Tibial nerve (tissue), 4 donors: ENCODE measurements around the gene MRPL54. TPM values are rescaled to one million over a fixed set of nuclear protein-coding genes. Genes with fewer than 3 reads are reported as not detected.

ENCODE experiments used
- DNase-seq, 2 donors: peaks; one replicate each; pipeline ENCODE4 v3.0.0-alpha.2; 2019; ENCODE audit warnings: low spot score in 2 of 2
- H3K27ac ChIP-seq, 4 donors: fragments of 200-600 bp; sonication (generic) in 3 of 4; one replicate each; pipeline ENCODE4 v1.5.1; 2017 to 2019; ENCODE audit warnings: mild to moderate bottlenecking in 1 of 4
- H3K27me3 ChIP-seq, 2 donors: fragments of 200-600 bp; sonication (generic) in 1 of 2; one replicate each; pipeline versions ENCODE4 v1.5.1 to v1.6.0; 2017 to 2019
- H3K36me3 ChIP-seq, 3 donors: fragments of 200-600 bp; sonication (generic); one replicate each; pipeline ENCODE4 v1.5.1; 2018 to 2019
- H3K4me1 ChIP-seq, 4 donors: fragments of 200-600 bp; sonication (generic) in 3 of 4; one replicate each; pipeline ENCODE4 v1.5.1; 2017 to 2019
- H3K4me3 ChIP-seq, 4 donors: fragments of 200-600 bp; sonication (generic) in 3 of 4; one replicate each; pipeline ENCODE4 v1.5.1; 2017 to 2019; ENCODE audit warnings: mild to moderate bottlenecking in 1 of 4, moderate library complexity in 1 of 4
- H3K9me3 ChIP-seq, 4 donors: fragments of 200-600 bp; sonication (generic) in 3 of 4; one replicate each; pipeline ENCODE4 v1.5.1; 2017 to 2019
- CTCF ChIP-seq, 5 experiments: fragments of 200-600 bp in 3 of 5; fragments of 450-650 bp in 2 of 5; sonication (generic) in 3 of 5; IDR thresholded peaks; one replicate each; pipeline ENCODE4 v1.5.1; 2016 to 2019; ENCODE audit warnings: antibody characterized with exemption in 5 of 5, mild to moderate bottlenecking in 3 of 5, moderate library complexity in 2 of 5
- EP300 ChIP-seq, 2 donors: sonication (generic); formaldehyde crosslinking; IDR thresholded peaks; one replicate each; pipeline ENCODE4 v1.6.1; 2017; ENCODE audit warnings: antibody characterized with exemption in 2 of 2, mild to moderate bottlenecking in 1 of 2
- POLR2A ChIP-seq, 2 donors: fragments of 450-650 bp; IDR thresholded peaks; one replicate each; pipeline ENCODE4 v1.6.1; 2017; ENCODE audit warnings: antibody characterized with exemption in 2 of 2, mild to moderate bottlenecking in 2 of 2, moderate library complexity in 2 of 2
- WGBS, 2 donors: methylation state at CpG; one replicate each; pipeline ENCODE4 v1.1.5; 2018; 5-methylcytosine and 5-hydroxymethylcytosine counted together
- total RNA-seq, 4 donors: library from RNA; depleted of rRNA; stranded (reverse); fragments of >200 nt; gene quantifications; one replicate each; pipeline ENCODE4 v1.1.0, GENCODE V29; 2016

MRPL54 gene
- total RNA-seq, 4 donors from 2014 or later: 44.1 to 111 (median 59.2) TPM

- DNase-seq: no peak
- Histone ChIP-seq H3K27ac (no peak within 1 kb of the TSS), H3K9me3 (peaks cover 3 to 30% (median 10%) of the 10 kb centered on the region in 4 donors), H3K36me3 (no peaks in the 10 kb centered on the region), H3K27me3 (peaks cover 0 to 37% of the 10 kb centered on the region in 2 donors), H3K4me1 (peaks cover 0 to 14% (median 0%) of the 10 kb centered on the region in 4 donors), H3K4me3 (peak within 1 kb of the TSS in 2 of 4 donors; percentile 31 to 35)
- 9 to 17% methylated on average over 11 to 50 of the region's 101 CpGs for WGBS, 2 donors
- TF ChIP-seq CTCF (IDR thresholded peaks at IDR 0.05) (no peak), EP300 (IDR thresholded peaks at IDR 0.05) (no peak), POLR2A (IDR thresholded peaks at IDR 0.05) (no peak)
Observed at GRCh38 chr19:3785938-3786824, 23.7 kb downstream of the MRPL54 start, which contains the start of gene MATK. TSS of gene MATK (minus strand) at chr19:3786381. CDS start at chr19:3785135, 1,246 bp downstream.

- H3K9me3 ChIP-seq: peaks cover 0 to 18% (median 0%) of the 10 kb centered on the region in 4 donors
- no peaks in the 10 kb centered on the region for H3K36me3 ChIP-seq
- TF ChIP-seq EP300 (IDR thresholded peaks at IDR 0.05) (no peak), POLR2A (IDR thresholded peaks at IDR 0.05) (no peak), CTCF (IDR thresholded peaks at IDR 0.05) (no peak)
- no peak for DNase-seq
- H3K27ac ChIP-seq: no peak overlapping the region
- H3K27me3 ChIP-seq: peaks cover 0 to 19% of the 10 kb centered on the region in 2 donors
- 49 to 54% methylated on average over 16 of the region's 16 CpGs for WGBS, 2 donors
- H3K4me3 ChIP-seq: no peak overlapping the region
- peaks cover 0 to 14% (median 0%) of the 10 kb centered on the region in 4 donors for H3K4me1 ChIP-seq
Observed at GRCh38 chr19:3788996-3789778, 26.7 kb downstream of the MRPL54 start.

DNA sequence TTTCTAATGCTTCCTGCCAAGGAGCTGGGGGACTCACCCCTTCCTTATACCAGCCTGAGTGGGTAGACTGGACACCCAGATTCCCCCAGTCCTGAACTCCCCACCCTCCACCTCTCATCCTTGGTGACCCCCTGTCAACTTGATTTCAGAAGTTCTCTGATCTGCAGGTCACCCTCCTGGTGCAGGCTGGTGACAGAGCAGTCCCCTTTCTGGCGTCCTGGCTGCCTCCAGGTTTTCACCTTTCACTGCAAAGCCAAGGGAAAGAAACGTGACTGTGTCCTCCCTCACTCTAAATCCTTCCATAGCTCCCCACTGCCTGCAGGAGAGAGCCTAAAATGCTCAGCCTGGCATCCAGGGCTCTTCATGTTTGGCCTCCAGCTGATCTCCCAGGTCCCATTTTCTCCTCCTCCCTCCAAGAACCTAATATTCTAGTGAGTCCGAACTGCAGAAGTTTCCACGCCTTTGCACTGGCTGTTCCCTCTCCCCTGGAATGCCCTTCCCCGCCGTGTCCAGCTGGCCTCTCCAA, 27.8 kb downstream of the MRPL54 start:
- Histone ChIP-seq H3K27ac (no peak overlapping the region), H3K36me3 (no peaks in the 10 kb centered on the region), H3K4me3 (no peak overlapping the region), H3K9me3 (peaks cover 0 to 18% (median 0%) of the 10 kb centered on the region in 4 donors), H3K27me3 (peaks cover 0 to 8% of the 10 kb centered on the region in 2 donors), H3K4me1 (peaks cover 0 to 9% (median 0%) of the 10 kb centered on the region in 4 donors)
- TF ChIP-seq CTCF (IDR thresholded peaks at IDR 0.05): no peak
- TF ChIP-seq EP300 (IDR thresholded peaks at IDR 0.05): no peak
- no peak for TF ChIP-seq POLR2A (IDR thresholded peaks at IDR 0.05)
- DNase-seq: no peak
- 76 to 77% methylated on average over 6 of the region's 6 CpGs for WGBS, 2 donors

DNA sequence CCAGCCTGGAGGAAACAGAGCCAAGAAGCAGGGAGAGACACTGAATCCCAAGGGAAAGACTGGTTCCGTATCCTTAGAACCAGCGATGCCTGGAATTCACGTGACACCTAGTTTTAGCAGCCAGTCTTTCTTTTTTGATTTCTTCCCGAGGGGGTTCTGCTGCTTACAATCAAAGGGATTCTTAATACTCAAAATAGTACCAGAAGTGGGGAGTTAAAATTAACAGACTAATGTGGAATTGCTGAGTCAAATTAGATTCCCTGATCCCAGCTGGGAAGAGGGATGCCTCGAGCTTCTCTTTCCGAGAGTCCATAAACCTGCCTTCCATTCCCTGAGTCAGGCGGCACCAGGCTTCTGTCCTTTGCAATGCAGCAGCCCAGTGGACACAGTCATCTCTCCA, 28.5 kb downstream of the MRPL54 start:
- DNase-seq: no peak
- 72 to 74% methylated on average over 7 of the region's 7 CpGs for WGBS, 2 donors
- peaks cover 0 to 21% (median under 1%) of the 10 kb centered on the region in 4 donors for H3K9me3 ChIP-seq
- TF ChIP-seq POLR2A (IDR thresholded peaks at IDR 0.05) (no peak), CTCF (IDR thresholded peaks at IDR 0.05) (no peak), EP300 (IDR thresholded peaks at IDR 0.05) (no peak)
- H3K4me3 ChIP-seq: no peak overlapping the region
- H3K27ac ChIP-seq: no peak overlapping the region
- H3K4me1 ChIP-seq: peaks cover 0 to 2% (median 0%) of the 10 kb centered on the region in 4 donors
- no peaks in the 10 kb centered on the region for H3K36me3 ChIP-seq
- peaks cover 0 to 1% of the 10 kb centered on the region in 2 donors for H3K27me3 ChIP-seq
